PC-9 (cell line): ENCODE measurements around the gene CD44.

Experiments used
- CTCF ChIP-seq: fragments of 200-600 bp; sonication (generic); conservative IDR thresholded peaks from 2 replicates; pipeline ENCODE4 v1.6.1; 2017; ENCODE audit warnings: mixed run types, antibody characterized with exemption, mild to moderate bottlenecking, moderate library complexity
- EZH2 ChIP-seq: fragments of 200-600 bp; sonication (generic); IDR thresholded peaks from 2 replicates; pipeline ENCODE4 v1.8.0; 2017; ENCODE audit warnings: antibody characterized with exemption, low read depth

DNA sequence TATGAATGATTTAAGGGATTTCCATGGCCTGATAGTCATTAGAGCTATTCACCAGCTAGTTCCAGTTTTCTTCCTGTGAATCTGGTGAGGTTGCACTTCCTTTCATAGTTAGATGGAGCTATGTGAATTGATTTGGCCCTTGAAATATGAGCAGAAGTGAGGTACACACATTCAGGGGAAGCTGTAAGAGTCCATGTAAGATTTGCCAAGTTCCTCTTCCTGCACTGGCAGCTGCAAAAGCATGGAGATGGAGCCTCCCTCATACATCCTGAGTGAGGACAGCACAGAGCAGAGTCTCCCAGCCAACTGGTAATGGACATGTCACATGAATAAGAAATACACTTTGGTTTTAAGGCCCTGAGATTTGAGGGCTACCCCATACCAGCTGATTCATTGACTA lies 111.7 kb downstream of the CD44 start:
- TF ChIP-seq CTCF (no peak), EZH2 (no peak)
